Endothelial cell of umbilical vein (primary cell): Measurements from ENCODE around the gene EPB41L2. TPM values are rescaled to one million over a fixed set of nuclear protein-coding genes. Genes with fewer than 3 reads are reported as not detected.

Source experiments
- BruUV-seq: library from RNA; stranded (reverse); fragments of 400-500 nt; replicated peaks from 2 replicates; lab custom pipeline; 2021; lab: Mats Ljungman, UMichigan
- CTCF ChIA-PET: fragments of 300-600, 350-600 bp; sonication (Branson Sonifier 250); formaldehyde crosslinking; loops from one replicate; lab custom pipeline; 2021; ENCODE audit warnings: antibody characterized with exemption, inconsistent platforms; lab: Charles Lee
- POLR2A ChIA-PET: fragments of 300-600, 350-600 bp; sonication (Branson Sonifier 250); formaldehyde crosslinking; loops from one replicate; lab custom pipeline; 2021; ENCODE audit warnings: antibody characterized with exemption, inconsistent platforms; lab: Charles Lee
- DNase-seq: peaks from one replicate; pipeline ENCODE4 v3.0.0-alpha.2; 2011; ENCODE audit warnings: low read depth, low spot score
- FAIRE-seq: peaks from 2 replicates; lab custom pipeline; 2011; peaks lifted over from hg19 to GRCh38; lab: Jason Lieb, UNC
- H2AFZ ChIP-seq: 2 replicates; pipeline ENCODE4 v1.6.0; 2012; ENCODE audit warnings: low read depth, low read length, control low read depth, inconsistent platforms
- H3K27ac ChIP-seq: 2 replicates; pipeline ENCODE4 v1.5.1; 2011; ENCODE audit warnings: low read depth, mild to moderate bottlenecking, control low read depth, low read length, moderate library complexity; ENCODE audit not compliant: insufficient read depth
- H3K27me3 ChIP-seq, 2 experiments: 2 replicates each; pipeline versions ENCODE4 v1.6.0 to v1.6.1; 2011; ENCODE audit warnings: low read length in 2 of 2, mixed read lengths in 1 of 2; ENCODE audit not compliant: control insufficient read depth in 2 of 2, insufficient read depth in 2 of 2
- H3K36me3 ChIP-seq, 2 experiments: 2 replicates in 1 of 2; 3 replicates in 1 of 2; pipeline ENCODE4 v1.5.1; 2011; ENCODE audit warnings: low read length in 2 of 2, mild to moderate bottlenecking in 1 of 2, moderate library complexity in 1 of 2; ENCODE audit not compliant: control insufficient read depth in 2 of 2, insufficient read depth in 2 of 2; ENCODE audit errors: extremely low read depth in 1 of 2
- H3K4me1 ChIP-seq: 3 replicates; pipeline ENCODE4 v1.5.1; 2011; ENCODE audit warnings: mild to moderate bottlenecking, low read length; ENCODE audit not compliant: control insufficient read depth, insufficient read depth; ENCODE audit errors: extremely low read depth
- H3K4me2 ChIP-seq: 2 replicates; pipeline ENCODE4 v1.6.1; 2011; ENCODE audit warnings: low read length, control low read depth, mixed read lengths; ENCODE audit not compliant: insufficient read depth
- H3K4me3 ChIP-seq, 3 experiments: fragments of 200-600 bp in 1 of 3; sonication (generic), shearing (Covaris generic) in 1 of 3; replicated peaks in 1 of 3; 2 replicates each; pipeline ENCODE4 v1.5.1; 2011 to 2016; ENCODE audit warnings: control low read depth in 3 of 3, low read length in 3 of 3, mild to moderate bottlenecking in 2 of 3, inconsistent platforms in 1 of 3, low read depth in 1 of 3, moderate library complexity in 1 of 3; ENCODE audit not compliant: insufficient read depth in 1 of 3
- H3K79me2 ChIP-seq: 2 replicates; pipeline ENCODE4 v1.6.0; 2012; ENCODE audit warnings: low read length, inconsistent platforms; ENCODE audit not compliant: control insufficient read depth, insufficient read depth
- H3K9ac ChIP-seq: replicated peaks from 2 replicates; pipeline ENCODE3; 2011; ENCODE audit warnings: low read length, control low read depth; ENCODE audit not compliant: insufficient read depth; ENCODE audit errors: extremely low read depth
- H3K9me1 ChIP-seq: replicated peaks from 3 replicates; pipeline ENCODE4 v1.6.0; 2011; ENCODE audit warnings: mild to moderate bottlenecking, low read length; ENCODE audit not compliant: control insufficient read depth, insufficient read depth; ENCODE audit errors: extremely low read depth
- H3K9me3 ChIP-seq: replicated peaks from 2 replicates; pipeline ENCODE4 v1.5.1; 2012; ENCODE audit warnings: low read length, inconsistent platforms; ENCODE audit not compliant: control insufficient read depth, insufficient read depth
- H4K20me1 ChIP-seq: replicated peaks from 2 replicates; pipeline ENCODE3; 2011; ENCODE audit warnings: mild to moderate bottlenecking, low read length; ENCODE audit not compliant: control insufficient read depth, insufficient read depth; ENCODE audit errors: extremely low read depth
- EZH2 ChIP-seq: IDR thresholded peaks from 2 replicates; pipeline ENCODE4 v1.6.1; 2012; ENCODE audit warnings: borderline replicate concordance, low read depth, mild to moderate bottlenecking, moderate library complexity, low read length, inconsistent platforms; ENCODE audit not compliant: severe bottlenecking
- FOS ChIP-seq: IDR thresholded peaks from 2 replicates; pipeline ENCODE4 v1.6.1; 2011; ENCODE audit warnings: mild to moderate bottlenecking, low read length, moderate library complexity, borderline replicate concordance; ENCODE audit not compliant: insufficient read depth
- GATA2 ChIP-seq: IDR thresholded peaks from 2 replicates; pipeline ENCODE4 v1.7.0; 2011; ENCODE audit warnings: low read depth, mild to moderate bottlenecking, moderate library complexity, mixed read lengths, low read length; ENCODE audit not compliant: insufficient read length, insufficient read depth
- JUN ChIP-seq: IDR thresholded peaks from 2 replicates; pipeline ENCODE4 v1.6.1; 2011; ENCODE audit warnings: borderline replicate concordance, low read depth; ENCODE audit not compliant: insufficient read length, insufficient read depth
- MYC ChIP-seq: IDR thresholded peaks from one replicate; pipeline ENCODE4 v1.6.1; 2011; ENCODE audit warnings: mild to moderate bottlenecking, low read depth, low read length
- POLR2A ChIP-seq: IDR thresholded peaks from 2 replicates; pipeline ENCODE4 v1.6.1; 2012; ENCODE audit warnings: low read depth, mild to moderate bottlenecking, control low read depth, low read length
- POLR2AphosphoS5 ChIP-seq: IDR thresholded peaks from 2 replicates; pipeline ENCODE4 v1.6.1; 2012; ENCODE audit warnings: low read depth, mild to moderate bottlenecking, control low read depth, low read length, moderate library complexity; ENCODE audit not compliant: insufficient read depth
- dilution Hi-C: fragments of 300-500 bp; cut with MboI; formaldehyde crosslinking; loops from one replicate; pipeline ENCODE4 v1.15.0; 2019; ENCODE audit warnings: low sequenced_read_pairs; ENCODE audit not compliant: extremely low pct_ligation_motif_present
- intact Hi-C: fragments of 100-400 bp; cut with micrococcal nuclease; formaldehyde crosslinking; loops from one replicate; pipeline ENCODE4 v1.10.0; 2022
- polyA plus RNA-seq, 4 experiments: library from polyadenylated mRNA; depleted of rRNA in 3 of 4; stranded (reverse) in 3 of 4; unstranded in 1 of 4; fragments of >200 nt; gene quantifications; 2 replicates each; pipeline versions ENCODE4 v1.2.1 to v1.2.3, GENCODE V29; 2011 to 2012; ENCODE audit warnings: missing spikeins in 1 of 4
- total RNA-seq: library from RNA; stranded (reverse); gene quantifications from 2 replicates; pipeline ENCODE4 v1.2.3, GENCODE V29; 2021
- TF ChIP-seq, protein P1 (sequence below), 2 donors: IDR thresholded peaks; 1 replicate in 1 of 2; 2 replicates in 1 of 2; pipeline ENCODE4 v1.5.1; 2011; ENCODE audit warnings: low read length in 2 of 2, mild to moderate bottlenecking in 2 of 2, moderate library complexity in 2 of 2, control low read depth in 1 of 2, inconsistent platforms in 1 of 2, low read depth in 1 of 2; ENCODE audit not compliant: insufficient read depth in 1 of 2; ENCODE audit errors: extremely low read depth in 1 of 2
- TF ChIP-seq, protein P2 (sequence below): IDR thresholded peaks from 2 replicates; pipeline ENCODE4 v1.6.1; 2011; ENCODE audit not compliant: insufficient read depth, insufficient read length

Gene EPB41L2
- total and polyA plus RNA-seq, 2 donors (not counting 3 experiments of a cell fraction or from before 2014, with no cell fraction given): 26.5 to 87.7 TPM

DNA sequence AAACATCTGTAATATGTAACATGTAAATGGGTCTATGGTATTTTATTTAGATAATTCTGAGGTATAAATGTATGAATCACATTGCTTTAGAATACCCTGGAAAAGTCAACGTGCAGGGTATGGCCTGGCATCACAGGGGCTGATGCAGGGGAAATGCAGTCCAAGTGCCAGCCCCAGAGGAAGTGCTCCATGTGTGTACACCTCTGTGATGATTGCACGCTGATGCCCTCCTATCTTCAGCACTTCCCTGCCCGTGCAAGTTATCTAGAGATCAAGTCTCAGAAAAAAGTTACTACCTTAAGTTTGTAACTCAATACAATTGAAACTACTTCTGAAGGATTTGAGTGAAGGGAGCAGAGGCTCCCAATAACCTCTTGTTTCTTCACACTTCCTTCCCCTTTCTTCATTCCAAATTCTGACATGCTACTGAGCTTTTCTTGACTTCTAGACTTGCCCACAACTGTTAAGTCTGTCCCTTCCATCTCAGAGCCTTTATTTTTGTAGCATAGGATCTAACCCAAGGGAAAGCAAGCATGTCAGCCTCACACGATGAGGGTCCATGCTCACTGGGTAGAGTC, 233.6 kb downstream of the EPB41L2 start:
- dilution Hi-C loops (no loop called here), intact Hi-C loops (no loop called here)
- Histone ChIP-seq H3K27ac (no peak overlapping the region), H4K20me1 (no peaks in the 10 kb centered on the region), H3K4me2 (no peak overlapping the region), H3K9me1 (no peaks in the 10 kb centered on the region), H3K9me3 (no peaks in the 10 kb centered on the region), H3K4me1 (no peaks in the 10 kb centered on the region), H3K9ac (no peak overlapping the region), H3K4me3 (no peak overlapping the region), H3K27me3 (no peaks in the 10 kb centered on the region), H3K36me3 (no peaks in the 10 kb centered on the region), H3K79me2 (no peaks in the 10 kb centered on the region), H2AFZ (no peak overlapping the region)
- BruUV-seq: no TSS peak
- no peak for DNase-seq
- ChIA-PET POLR2A (no interaction called here), CTCF (interaction anchor here (1.0 kb wide), 1 partner anchor 536 kb away, joined by 3 read pairs; no protein-coding TSS in a partner anchor)
- no peak for FAIRE-seq
- TF ChIP-seq FOS (no peak), POLR2A (no peak), POLR2AphosphoS5 (no peak), JUN (no peak), MYC (no peak), GATA2 (no peak), EZH2 (no peak)
- TF ChIP-seq, protein P1, sequence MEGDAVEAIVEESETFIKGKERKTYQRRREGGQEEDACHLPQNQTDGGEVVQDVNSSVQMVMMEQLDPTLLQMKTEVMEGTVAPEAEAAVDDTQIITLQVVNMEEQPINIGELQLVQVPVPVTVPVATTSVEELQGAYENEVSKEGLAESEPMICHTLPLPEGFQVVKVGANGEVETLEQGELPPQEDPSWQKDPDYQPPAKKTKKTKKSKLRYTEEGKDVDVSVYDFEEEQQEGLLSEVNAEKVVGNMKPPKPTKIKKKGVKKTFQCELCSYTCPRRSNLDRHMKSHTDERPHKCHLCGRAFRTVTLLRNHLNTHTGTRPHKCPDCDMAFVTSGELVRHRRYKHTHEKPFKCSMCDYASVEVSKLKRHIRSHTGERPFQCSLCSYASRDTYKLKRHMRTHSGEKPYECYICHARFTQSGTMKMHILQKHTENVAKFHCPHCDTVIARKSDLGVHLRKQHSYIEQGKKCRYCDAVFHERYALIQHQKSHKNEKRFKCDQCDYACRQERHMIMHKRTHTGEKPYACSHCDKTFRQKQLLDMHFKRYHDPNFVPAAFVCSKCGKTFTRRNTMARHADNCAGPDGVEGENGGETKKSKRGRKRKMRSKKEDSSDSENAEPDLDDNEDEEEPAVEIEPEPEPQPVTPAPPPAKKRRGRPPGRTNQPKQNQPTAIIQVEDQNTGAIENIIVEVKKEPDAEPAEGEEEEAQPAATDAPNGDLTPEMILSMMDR (IDR thresholded peaks at IDR 0.05; ENCODE audit: extremely low read depth in 1 of 2, insufficient read depth in 1 of 2, low read depth in 1 of 2, low read length in 2 of 2): no peak
- TF ChIP-seq, protein P2, sequence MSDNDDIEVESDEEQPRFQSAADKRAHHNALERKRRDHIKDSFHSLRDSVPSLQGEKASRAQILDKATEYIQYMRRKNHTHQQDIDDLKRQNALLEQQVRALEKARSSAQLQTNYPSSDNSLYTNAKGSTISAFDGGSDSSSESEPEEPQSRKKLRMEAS: no peak
